ENCODE measurements around the gene VPS54.

The VPS54 gene

GRCh38 chr2:63875559-63876245, 143.5 kb downstream of the VPS54 start:
- TF ChIP-seq REST (IDR thresholded peaks at IDR 0.05; ENCODE audit: insufficient read depth in 1 of 2, low read depth in 2 of 2, low read length in 2 of 2) (no peak), SIN3A (IDR thresholded peaks at IDR 0.05; ENCODE audit: borderline replicate concordance, insufficient read depth, low read length) (no peak), POLR2AphosphoS5 (IDR thresholded peaks at IDR 0.05; ENCODE audit: low read depth, low read length) (no peak), FOXP2 (optimal IDR thresholded peaks at IDR 0.05; ENCODE audit: borderline replicate concordance, extremely low read depth, extremely low read length, insufficient read depth) (no peak), TAF1 (IDR thresholded peaks at IDR 0.05; ENCODE audit: borderline replicate concordance, insufficient read depth, low read length) (no peak)

GRCh38 chr2:63875131-63875527, 144.1 kb downstream of the VPS54 start:
- TF ChIP-seq REST (IDR thresholded peaks at IDR 0.05; ENCODE audit: insufficient read depth in 1 of 2, low read depth in 2 of 2, low read length in 2 of 2), result no peak
- TF ChIP-seq FOXP2 (optimal IDR thresholded peaks at IDR 0.05; ENCODE audit: borderline replicate concordance, extremely low read depth, extremely low read length, insufficient read depth), result no peak
- no peak for TF ChIP-seq TAF1 (IDR thresholded peaks at IDR 0.05; ENCODE audit: borderline replicate concordance, insufficient read depth, low read length)
- no peak for TF ChIP-seq SIN3A (IDR thresholded peaks at IDR 0.05; ENCODE audit: borderline replicate concordance, insufficient read depth, low read length)
- no peak for TF ChIP-seq POLR2AphosphoS5 (IDR thresholded peaks at IDR 0.05; ENCODE audit: low read depth, low read length)

- no peak for TF ChIP-seq TAF1 (IDR thresholded peaks at IDR 0.05; ENCODE audit: borderline replicate concordance, insufficient read depth, low read length)
- TF ChIP-seq REST (IDR thresholded peaks at IDR 0.05; ENCODE audit: insufficient read depth in 1 of 2, low read depth in 2 of 2, low read length in 2 of 2), result no peak
- no peak for TF ChIP-seq FOXP2 (optimal IDR thresholded peaks at IDR 0.05; ENCODE audit: borderline replicate concordance, extremely low read depth, extremely low read length, insufficient read depth)
- TF ChIP-seq POLR2AphosphoS5 (IDR thresholded peaks at IDR 0.05; ENCODE audit: low read depth, low read length), result no peak
- no peak for TF ChIP-seq SIN3A (IDR thresholded peaks at IDR 0.05; ENCODE audit: borderline replicate concordance, insufficient read depth, low read length)
Observed at GRCh38 chr2:63874204-63875130, 144.8 kb downstream of the VPS54 start.

- TF ChIP-seq TAF1 (IDR thresholded peaks at IDR 0.05; ENCODE audit: borderline replicate concordance, insufficient read depth, low read length), result no peak
- no peak for TF ChIP-seq SIN3A (IDR thresholded peaks at IDR 0.05; ENCODE audit: borderline replicate concordance, insufficient read depth, low read length)
- TF ChIP-seq POLR2AphosphoS5 (IDR thresholded peaks at IDR 0.05; ENCODE audit: low read depth, low read length), result no peak
- no peak for TF ChIP-seq REST (IDR thresholded peaks at IDR 0.05; ENCODE audit: insufficient read depth in 1 of 2, low read depth in 2 of 2, low read length in 2 of 2)
- TF ChIP-seq FOXP2 (optimal IDR thresholded peaks at IDR 0.05; ENCODE audit: borderline replicate concordance, extremely low read depth, extremely low read length, insufficient read depth), result no peak
Observed at GRCh38 chr2:63872571-63873328, 146.5 kb downstream of the VPS54 start.
